Urothelium cell line (cell line): ENCODE measurements around the gene CDH4.

Experiments used
- DNase-seq: peaks from one replicate; pipeline ENCODE4 v3.0.0; 2011; ENCODE audit warnings: low spot score, mixed read lengths
- FAIRE-seq: peaks from 2 replicates; lab custom pipeline; 2011; peaks lifted over from hg19 to GRCh38; lab: Jason Lieb, UNC

The CDH4 gene

GRCh38 chr20:61280217-61280980 is 28.3 kb downstream of the CDH4 start:
- no peak for DNase-seq
- FAIRE-seq: no peak

DNA sequence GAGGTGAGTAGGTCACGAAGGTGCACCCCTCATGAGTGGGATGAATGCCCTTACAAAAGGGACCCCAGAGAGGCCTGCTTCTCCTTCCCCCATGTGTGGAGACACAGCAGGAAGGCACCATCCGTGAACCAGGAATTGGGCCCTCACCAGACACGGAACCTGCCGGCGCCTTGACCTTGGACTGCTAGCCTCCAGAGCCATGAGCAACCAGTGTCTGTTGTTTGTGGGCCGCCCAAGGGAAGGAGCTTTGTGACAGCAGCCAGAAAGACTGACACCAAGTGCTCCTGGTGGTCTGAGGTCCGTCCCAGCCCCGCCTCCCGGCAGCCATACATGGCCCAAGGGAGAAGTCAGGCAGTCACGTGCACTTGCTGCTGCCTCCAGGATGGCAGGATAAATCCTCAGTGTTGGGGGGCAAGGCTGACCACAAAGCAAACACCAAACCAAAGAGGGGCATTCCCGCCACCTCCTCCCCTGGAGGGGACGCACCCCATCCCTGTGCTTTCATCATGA is 29.3 kb downstream of the CDH4 start:
- DNase-seq: no peak
- no peak for FAIRE-seq

DNA sequence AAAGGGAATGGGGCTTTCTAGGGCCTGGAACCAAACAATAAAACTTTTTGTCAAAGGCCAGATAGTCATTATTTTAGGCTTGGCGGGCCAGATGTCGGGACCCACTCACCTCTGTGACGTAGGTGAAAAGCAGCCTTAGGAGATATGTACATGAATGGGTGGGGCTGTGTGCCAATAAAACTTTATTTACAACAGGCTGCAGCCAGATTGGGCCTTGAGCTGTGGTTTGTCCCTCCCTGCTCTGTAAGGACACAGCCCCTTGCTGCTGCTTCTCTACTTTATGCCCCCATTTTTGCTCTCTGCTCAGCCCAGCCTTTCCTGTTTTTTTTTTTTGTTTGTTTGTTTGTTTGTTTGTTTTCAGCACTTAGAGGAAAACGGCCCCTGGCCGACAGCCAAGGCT is 32.7 kb downstream of the CDH4 start:
- no peak for FAIRE-seq

GRCh38 chr20:61285152-61285645 is 33.1 kb downstream of the CDH4 start:
- FAIRE-seq: no peak

More for the DNA sequence above, 32.7 kb downstream of the CDH4 start:
- no peak for DNase-seq

DNA sequence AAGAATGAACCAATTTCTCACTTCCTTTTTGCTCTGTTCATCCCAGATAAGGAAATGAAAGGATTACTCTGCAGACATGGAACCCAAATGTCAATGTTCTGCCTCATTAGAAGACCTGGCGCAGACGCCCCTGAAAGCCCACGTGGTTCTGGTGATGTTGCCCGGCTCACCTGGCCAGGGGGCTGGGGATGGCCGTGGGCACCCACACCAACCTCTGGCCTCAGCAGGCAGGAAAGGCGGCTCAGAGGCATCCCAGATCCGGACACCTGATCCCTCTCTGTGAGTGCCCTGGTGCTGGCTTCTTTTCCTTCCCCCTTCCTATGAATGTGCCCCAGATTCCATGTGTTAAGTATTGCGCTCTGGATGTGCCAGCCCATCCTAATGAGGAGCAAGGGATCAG is 33.6 kb downstream of the CDH4 start:
- no peak for FAIRE-seq
- no peak for DNase-seq

More at GRCh38 chr20:61285152-61285645, 33.1 kb downstream of the CDH4 start:
- no peak for DNase-seq

DNA sequence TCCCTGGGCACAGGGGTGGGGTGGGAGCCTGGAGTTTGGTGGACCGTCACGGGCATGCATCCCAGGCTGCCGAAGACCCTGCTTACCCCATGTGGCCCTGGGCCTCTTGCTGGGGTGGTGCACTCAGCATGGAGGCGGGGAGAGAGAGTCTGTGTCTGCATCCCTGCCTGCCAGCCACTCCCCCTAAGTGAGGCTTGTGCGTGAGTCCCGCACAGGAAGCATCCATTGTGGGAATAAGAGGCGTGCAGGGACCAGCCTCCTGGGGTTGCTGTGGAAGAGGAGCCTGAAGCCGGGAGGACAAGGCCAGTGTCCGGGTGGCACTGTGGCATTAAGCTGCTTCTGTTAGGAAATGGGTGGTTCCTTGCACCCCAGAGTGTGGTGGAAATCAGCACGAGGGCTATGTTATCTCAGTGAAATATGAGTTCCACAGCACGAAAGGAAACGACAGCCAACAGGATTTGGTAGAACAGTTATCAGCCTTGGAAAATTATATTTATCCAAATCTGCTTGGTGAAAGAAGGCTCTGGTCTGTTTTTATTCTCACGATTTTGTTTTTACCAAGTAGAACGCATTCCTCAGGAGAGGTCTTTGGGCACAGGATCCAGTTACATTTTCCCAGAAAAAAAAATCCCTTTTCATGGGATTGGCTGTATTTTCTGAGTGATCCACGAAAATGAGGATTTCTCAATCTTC is 35.7 kb downstream of the CDH4 start:
- FAIRE-seq (no peak), DNase-seq (no peak)

DNA sequence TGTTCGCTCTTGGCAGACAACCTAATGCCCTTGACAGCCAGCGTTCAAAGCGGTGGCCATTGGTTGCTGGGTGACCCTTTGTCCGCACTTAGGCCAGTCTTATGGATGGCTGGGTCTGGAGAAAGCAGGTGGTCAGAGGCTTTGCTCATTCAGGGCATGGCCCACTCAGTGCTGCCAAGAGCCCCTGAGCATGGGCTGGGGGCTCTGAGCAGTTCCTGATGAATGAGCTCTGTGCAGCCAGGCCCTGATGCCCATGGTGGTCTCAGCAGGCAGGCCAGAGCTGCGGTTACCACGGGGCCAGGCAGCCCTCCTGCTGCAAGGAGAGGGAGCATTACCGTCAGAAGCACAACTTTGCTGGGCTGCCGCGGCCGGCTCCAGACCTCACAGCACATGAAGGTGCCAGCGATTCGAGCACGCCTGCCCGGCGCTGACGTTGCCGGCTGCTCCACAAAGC is 36.3 kb downstream of the CDH4 start:
- DNase-seq: no peak
- no peak for FAIRE-seq

GRCh38 chr20:61289166-61289565 is 37.1 kb downstream of the CDH4 start:
- FAIRE-seq (no peak), DNase-seq (no peak)

GRCh38 chr20:61290721-61291120 is 38.7 kb downstream of the CDH4 start:
- FAIRE-seq (no peak), DNase-seq (no peak)

DNA sequence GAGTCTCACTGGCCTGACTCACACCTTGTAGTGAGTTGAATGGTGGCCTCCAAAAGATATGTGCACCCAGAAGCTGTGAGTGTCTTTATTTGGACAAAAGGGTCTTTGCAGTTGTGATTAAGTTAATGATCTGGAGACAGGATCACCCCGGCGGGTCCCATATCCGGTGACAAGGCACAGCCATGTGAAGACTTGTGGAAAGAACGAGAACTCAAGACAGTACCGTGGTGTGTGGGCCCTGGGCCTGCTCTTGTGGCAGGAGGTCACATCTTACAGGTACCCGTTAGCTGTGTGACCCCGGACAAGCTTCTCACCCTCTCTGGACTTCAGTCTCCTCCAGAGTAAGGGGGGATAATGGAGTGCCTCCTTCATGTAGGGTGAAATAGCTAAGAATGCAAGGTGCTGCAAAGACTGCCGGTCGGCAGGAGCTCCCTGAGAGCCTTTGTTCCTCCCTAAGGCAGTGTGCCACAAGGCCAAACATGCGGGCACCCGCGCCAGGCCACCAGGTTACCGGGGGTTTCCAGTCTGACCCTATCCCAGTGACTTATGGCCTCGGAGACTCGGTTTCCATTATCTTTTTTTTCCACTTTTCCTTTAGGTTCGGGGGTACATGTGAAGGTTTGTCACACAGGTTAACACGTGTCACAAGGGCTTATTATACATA is 39.2 kb downstream of the CDH4 start:
- DNase-seq (no peak), FAIRE-seq (no peak)

- DNase-seq (no peak), FAIRE-seq (no peak)
Observed at GRCh38 chr20:61292391-61292790, 40.3 kb downstream of the CDH4 start.

GRCh38 chr20:61292821-61293612 is 41.0 kb downstream of the CDH4 start:
- FAIRE-seq: no peak
- DNase-seq: no peak

- FAIRE-seq (no peak), DNase-seq (no peak)
Observed at GRCh38 chr20:61293951-61294350, 41.9 kb downstream of the CDH4 start.

- DNase-seq: no peak
- no peak for FAIRE-seq
Observed at GRCh38 chr20:61295249-61295648, 43.2 kb downstream of the CDH4 start.

DNA sequence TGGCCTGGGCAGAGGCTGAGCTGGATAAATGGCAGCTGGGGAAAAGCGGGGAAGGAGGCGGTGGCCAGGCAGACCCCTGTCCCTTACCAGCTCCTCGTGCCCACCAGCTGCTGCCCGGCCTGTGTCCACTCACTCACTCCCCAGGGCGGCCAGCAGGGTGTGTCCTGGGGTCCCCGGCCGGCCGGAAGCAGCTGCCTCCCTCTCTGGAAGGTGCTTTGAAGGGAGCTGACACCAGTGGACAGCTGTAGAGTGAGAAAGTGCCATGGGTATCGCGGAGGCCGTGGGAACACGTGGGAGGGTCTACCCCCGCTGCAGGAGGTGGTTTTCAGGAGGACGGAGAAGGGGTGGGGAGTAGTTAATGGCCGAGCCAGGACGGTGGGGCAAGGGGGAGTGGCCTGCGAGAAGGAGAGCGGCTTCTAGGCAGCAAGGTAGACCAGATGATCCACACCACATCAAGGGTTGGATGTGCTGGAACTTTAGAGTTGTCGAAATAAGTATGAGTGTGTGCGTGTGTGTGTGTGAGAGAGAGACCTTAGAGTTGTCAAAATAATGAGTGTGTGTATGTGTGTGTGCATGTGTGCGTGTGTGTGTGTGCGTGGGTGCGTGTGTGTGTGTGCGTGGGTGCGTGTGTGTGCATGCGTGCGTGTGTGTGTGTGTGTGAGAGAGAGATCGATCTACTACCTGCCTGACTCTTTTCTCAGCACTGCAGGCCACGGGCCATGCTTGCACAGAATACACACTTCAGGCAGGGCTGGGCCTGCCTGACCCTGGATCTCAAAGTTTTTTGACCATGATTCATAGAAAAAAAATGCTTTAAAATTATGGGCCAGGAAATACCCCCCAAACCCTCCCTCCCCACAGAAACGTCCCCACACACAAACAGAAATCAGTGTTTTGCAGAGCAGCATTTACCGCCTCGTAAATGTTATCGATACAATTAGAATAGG is 43.9 kb downstream of the CDH4 start:
- peak; percentile 85 for DNase-seq
- FAIRE-seq: peak; percentile 37

- FAIRE-seq: no peak
- DNase-seq: peak; percentile 27
Observed at GRCh38 chr20:61296629-61297019, 44.6 kb downstream of the CDH4 start.

GRCh38 chr20:61297491-61297890 is 45.4 kb downstream of the CDH4 start:
- peak; percentile 13 for DNase-seq
- FAIRE-seq: no peak

- DNase-seq (peak; percentile 93), FAIRE-seq (peak; percentile 20)
Observed at GRCh38 chr20:61297986-61298385, 45.9 kb downstream of the CDH4 start.

DNA sequence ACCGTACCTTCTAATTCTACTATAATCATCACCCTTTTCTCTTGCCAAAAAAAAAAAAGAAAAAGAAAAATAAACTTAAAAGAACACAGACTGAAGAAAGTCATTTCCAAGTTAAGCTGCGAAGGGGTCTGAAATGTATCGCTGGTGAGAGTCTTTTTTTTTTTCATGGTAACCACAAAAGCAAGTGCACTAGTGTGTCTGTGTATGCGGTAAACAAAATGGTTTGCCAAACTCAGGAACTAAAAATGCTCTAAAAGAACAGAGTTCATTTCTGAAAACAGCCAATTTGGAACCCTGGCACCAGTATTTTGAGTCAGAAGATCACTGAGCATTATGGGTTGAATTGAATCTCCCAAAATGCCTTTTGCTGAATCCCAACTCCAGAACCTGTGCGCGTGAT is 46.6 kb downstream of the CDH4 start:
- no peak for FAIRE-seq
- DNase-seq: no peak
